CD1c-positive myeloid dendritic cell (primary cell): ENCODE measurements around the gene ZNF133.
"Not testable (repeated sequence)": the region's sequence is repeated elsewhere in the genome, so short reads cannot be mapped to it uniquely, and the experiment has no call there.

Experiments
- DNase-seq: peaks from one replicate; pipeline ENCODE4 v3.0.0-alpha.2; 2016; ENCODE audit errors: extremely low spot score

The ZNF133 gene

DNA sequence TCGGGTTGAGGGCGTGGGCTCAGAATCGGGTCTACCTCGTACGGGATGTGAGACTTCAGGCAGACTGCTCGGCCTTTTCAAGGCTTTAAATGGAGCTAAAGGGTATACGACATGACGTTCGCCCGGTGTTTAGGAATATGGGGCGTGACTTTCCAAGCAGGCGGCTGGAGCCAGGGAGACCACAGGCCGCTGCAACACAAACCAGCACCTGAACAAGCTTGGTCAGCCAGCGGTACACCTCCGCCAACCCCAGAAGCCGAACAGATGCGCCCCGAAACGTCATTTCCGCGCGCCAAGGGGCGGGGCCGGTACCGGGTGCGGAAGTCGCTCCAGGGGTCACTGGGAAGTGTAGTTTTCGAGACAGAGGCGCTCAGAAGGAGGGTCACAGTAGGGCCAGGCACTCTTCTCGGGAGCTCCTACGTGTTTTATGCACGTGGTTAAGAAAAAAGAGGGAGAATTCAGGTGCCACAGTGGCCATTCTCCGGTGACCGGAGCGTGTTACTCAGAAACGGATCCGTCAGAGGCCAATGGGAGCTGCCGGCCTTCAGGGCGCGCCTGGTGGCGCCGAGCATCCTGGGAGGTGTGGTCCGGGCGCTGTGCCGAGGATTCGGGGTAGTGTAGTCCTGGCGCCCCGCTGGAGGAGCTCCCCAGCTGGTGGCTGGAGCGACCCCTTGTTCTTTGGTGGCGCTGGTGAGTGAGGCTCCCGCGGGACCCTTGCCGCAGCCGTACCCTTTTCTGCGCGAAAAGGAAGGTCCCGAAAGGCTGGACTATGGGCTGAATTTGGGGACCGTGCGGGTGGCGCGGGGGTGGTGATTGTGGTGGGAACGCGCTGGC is at the start of gene ZNF133:
ZNF133 (plus strand) TSS at position 613 of the 834 bp plus-strand sequence. CDS start 17,160 bp downstream, outside the sequence.
- peak; percentile 97 for DNase-seq

DNA sequence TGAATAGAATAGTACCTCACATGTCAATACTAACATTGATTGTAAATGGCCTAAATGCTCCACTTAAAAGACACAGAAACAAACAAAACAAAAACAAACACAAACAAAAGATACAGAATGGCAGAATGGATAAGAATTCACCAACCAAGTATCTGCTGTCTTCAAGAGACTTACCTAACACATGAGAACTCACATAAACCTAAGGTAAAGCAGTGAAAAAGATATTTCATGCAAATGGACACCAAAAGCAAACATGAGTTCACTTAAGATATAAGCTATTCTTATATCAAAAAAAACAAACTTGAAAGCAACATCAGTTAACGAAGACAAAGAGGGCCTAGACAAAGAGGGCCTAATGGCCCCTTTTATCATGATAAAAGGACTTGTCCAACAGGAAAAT is 47.3 kb upstream of the ZNF133 start:
- no peak for DNase-seq

DNA sequence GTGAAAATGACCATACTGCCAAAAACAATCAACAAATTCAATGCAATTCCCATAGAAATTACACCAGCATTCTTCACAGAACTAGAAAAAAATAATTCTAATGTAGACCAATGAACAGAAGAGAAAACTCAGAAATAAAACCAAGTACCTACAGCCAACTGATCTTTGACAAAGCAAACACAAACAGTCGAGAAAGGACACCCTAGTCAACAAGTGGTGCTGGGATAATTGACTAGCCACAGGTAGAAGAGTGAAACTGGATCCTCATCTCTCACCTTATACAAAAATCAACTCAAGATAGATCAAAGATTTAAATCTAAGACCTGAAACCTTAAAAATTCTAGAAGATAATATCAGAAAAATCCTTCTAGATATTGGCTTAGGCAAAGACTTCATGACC is 44.5 kb upstream of the ZNF133 start:
- DNase-seq, result no peak

DNA sequence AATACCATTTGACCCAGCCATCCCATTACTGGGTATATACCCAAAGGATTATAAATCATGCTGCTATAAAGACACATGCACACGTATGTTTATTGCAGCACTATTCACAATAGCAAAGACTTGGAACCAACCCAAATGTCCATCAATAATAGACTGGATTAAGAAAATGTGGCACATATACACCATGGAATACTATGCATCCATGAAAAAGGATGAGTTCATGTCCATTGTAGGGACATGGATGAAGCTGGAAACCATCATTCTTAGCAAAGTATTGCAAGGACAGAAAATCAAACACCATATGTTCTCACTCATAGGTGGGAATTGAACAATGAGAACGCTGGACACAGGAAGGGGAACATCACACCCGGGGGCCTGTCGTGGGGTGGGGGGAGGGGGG is 39.8 kb upstream of the ZNF133 start:
- not testable (repeated sequence) for DNase-seq

DNA sequence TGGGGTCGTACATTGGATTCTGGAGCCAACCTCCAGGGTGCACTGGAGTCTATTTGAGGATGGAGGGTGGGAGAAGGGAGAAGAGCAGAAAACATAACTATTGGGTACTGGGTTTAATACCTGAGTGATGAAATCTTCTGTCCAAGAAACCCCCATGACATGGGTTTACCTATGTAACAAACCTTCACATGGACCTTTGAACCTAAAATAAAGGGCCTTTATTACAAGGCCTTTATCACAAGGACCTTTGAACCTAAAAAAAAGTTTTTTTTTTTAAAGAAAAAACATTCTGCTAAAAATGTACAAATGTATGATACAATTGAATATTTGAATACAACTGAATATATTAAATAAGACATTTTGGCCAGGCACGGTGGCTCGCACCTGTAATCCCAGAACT is 38.1 kb upstream of the ZNF133 start:
- DNase-seq, result no peak

DNA sequence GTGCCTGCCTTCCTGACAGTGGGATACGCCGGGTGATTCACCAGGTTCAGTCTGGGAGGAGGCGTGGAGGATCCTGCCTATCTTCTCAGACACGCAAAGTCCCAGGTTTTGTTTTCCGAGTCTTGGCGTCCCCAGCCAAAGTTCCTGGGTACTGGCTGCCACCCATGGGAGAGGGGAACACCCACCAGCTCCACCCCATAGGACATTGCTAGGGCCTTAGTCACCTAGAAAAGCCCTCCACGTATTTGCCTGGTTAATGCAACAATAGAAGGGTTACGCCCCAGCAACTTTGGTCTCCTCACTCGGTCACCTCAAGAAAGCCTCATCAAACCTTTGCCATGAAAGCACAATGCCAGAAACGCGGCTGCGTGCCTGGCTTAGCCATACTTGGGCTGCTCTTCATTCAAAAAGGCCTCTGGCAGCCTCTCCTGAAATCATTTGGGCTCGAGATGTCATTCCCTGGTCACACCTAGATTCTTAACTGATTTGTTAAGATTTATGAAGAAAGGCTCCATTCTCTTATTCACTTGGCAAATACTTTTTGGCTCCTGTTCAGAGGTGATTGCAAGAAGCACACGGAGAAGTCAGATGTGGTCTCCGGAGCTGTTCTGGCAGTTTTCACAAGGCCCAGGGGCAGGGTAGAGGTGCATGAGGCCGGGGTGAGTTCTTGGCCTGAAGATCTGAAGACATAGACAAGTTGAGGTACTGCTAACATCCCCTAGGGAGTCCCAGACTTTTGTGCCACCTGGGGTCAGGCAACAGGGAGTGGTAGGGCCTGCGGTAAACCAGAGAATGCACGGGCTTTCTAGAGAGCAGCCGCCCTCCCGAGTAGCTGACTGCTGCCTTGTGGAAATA is 35.5 kb upstream of the ZNF133 start:
- no peak for DNase-seq

DNA sequence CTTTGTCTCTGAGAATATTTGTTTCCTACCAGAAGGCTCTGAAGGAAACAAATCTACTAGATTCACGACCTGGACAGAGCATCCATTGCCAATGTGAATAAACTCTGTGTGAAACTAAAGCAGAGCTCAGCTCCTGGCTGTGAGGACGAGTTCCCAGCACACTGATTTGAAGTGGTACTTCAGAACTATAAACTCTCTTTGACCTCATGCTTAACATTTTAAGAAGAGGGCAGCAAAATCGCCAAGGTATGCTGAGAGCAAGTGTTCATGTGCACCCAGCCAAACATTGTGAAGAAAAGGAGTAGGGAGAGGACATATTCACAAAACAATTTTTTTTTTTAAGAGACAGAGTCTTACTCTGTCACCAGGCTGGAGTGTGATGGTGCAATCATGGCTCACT is 33.7 kb upstream of the ZNF133 start:
- no peak for DNase-seq

DNA sequence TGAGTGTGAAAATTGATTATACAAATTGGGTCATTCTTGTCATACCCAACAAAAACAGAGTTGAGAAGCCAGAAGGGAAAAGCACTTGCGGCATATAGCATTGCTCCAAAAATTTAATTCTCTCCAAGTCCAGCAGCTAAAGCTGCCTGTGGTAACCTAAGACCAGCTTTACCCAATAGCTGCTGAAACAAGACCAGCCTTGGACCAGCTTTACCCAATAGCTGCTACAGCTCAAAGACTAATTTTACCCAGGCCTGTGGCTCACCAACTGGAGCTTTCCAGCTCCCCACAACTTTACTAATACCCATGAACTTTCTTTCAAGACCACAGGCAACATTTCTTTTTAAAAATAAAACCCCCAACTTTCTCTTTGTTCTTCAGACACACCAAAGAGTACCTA is 32.8 kb upstream of the ZNF133 start:
- DNase-seq, result no peak

DNA sequence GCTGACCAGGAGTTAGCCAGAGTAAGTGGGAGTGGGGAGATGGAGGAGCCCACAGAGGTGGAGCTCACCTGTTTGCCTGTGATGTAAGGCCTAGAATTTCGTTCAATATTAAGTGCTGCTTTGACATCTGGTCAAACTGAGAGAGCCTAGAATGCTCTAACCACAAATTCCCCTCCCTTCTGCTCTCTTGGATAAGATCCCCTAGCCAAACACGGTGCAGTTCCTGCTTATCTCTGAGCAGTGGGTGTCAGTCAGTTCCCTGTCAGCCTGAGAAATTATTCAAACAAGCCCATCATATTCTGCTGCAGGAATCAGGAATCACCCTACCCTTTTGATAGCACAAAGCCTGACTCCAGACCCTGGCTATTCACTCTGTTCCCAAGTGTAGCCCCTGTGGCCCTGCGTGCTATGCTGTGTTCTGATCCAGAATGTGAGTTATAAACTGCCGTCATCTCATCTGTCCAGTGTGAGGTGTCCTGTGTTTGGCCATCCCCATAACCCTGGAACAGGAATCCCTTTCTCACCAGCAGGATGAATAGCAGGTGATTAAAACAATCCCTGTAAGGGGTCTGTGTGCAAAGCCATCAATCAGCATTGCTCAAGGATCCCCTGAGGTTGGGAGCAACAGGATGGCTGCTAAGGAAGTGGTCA is 31.8 kb upstream of the ZNF133 start:
- DNase-seq, result no peak

DNA sequence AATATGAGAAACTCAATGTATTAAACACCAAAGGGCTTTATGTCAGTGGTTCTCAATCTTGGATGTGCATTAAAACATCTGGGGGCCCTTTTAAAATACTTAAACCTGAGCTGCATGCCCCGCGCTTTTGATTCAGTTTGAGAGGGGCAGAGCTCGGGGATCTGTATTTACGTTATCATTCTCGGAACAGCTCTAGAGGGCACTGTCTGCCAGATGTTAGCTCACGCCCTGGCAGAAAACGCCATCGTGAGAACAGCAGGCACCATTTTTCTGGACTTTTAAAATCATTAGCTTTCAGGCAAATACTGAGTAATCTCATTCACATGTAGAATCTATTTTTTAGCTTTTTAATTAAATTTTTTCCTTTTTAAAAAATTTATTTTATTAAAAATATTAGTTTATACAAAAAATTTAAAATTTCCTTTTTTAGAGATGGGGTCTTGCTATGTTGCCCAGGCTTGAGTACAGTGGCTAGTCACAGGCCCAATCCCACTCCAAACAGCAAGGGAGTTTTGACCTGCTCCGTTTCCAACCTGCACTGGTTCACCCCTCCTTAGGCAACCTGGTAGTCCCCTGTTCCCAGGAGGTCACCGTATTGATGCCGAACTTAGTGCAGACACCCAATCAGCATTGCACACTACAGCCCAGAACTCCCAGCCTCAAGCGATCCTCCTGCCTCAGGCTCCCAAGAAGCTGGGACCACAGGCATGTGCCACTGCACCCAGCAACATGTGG is 30.0 kb upstream of the ZNF133 start:
- DNase-seq, result no peak

DNA sequence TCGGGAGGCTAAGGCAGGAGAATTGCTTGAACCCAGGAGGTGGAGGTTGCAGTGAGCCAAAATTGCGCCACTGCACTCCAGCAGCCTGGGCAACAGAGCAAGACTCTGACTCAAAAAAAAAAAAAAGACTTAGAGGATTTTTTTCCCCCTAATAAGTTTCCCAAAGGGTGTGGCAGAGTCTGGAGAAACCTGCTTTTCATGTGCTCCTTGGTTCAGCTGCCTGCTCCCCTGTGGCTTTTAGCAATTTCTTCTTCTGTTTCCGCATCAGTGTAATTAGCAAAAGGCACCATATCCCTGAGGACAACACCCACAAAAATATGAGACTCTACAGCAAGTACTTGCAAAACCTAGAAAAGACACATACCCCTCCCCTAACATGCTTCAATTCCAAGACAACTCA is 28.6 kb upstream of the ZNF133 start:
- no peak for DNase-seq

DNA sequence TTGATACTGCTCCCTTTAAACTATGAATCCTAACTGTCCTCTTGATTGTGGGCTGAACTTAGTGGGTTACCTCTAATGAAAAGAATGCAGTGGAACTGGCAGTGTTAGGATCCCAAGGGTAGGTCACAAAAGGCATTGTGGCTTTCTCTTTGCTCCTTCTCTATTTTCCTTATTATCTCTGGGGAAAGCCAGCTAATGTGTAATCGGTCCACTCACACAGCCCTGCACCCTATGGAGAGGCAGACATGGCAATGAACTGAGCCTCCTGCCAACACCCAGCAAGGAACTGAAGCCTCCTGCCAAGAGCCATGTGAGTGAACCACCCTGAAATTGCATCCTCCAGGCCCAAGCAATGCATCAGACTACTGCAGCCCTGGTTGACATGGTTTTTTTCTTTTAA is 24.6 kb upstream of the ZNF133 start:
- DNase-seq, result no peak

DNA sequence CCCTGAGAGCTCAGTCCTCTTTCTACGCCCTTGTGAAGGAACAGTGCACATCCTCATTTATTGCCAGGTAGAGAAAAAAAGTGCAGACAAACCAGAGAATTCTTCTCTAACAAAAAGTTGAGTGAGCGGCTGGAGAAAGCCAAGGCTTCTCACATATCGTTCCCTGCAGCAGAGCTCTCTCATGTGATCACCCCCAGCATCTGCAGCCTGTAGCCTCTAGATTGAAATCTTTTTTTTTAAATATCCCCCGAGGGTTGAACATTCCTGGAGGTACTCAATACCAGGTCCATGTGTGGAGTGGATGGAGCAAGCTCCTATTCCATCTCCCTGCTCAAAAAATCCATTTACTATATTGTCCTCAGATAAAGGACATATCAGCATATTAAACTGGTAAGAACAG is 22.9 kb upstream of the ZNF133 start:
- no peak for DNase-seq

DNA sequence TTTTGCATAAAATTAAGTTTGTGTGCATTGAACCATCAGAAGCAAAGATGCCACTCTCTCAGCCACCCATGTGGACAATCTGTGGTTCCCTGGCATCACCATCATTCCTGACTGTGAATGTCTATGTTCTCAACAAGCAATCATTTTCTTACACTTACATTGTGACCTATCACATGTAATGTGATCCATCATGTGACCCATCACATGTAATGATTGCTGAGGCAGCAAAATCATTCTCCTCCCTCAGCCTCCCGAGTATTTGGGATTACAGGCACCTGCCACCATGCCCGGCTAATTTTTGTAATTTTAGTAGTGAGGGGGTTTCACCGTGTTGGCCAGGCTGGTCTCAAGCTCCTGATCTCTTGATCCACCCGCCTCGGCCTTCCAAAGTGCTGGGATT is 22.0 kb upstream of the ZNF133 start:
- DNase-seq, result no peak

DNA sequence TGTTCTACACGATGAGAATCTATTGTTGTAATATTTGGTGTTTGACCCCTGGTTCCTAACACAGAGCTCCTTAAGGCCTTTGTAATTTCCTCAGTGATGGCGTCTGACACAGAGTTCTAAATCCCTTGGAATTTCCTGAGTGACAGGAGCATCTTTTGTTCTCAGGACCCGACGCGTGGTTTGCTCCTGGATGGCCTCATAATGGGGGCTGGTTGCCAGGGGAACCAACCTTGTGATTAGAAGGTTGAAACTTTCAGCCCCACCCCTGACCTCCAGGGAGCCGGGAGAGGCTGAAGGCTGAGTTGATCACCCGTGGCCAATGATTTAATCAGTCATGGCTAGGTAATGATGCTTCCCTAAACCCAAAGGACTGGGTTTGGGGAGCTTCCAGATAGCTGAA is 20.5 kb upstream of the ZNF133 start:
- no peak for DNase-seq

DNA sequence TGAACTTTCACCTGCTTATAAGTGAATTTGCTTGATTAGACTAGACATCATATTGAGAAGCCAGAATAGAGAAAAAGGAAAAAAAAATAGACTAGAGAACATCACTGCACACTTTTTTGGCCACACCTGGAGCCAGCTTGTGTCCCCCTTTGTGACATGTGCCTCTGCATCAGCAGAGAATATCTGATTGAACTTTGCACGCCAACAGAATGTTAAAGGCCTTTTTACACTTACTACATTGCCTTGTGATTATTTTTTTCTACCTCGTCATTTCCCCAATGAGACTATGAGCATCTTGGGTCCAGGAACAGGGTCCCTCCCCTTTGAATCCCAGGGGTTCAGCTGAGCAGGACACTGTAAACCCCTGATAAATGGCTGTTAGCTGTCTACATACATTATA is 17.2 kb upstream of the ZNF133 start:
- no peak for DNase-seq

DNA sequence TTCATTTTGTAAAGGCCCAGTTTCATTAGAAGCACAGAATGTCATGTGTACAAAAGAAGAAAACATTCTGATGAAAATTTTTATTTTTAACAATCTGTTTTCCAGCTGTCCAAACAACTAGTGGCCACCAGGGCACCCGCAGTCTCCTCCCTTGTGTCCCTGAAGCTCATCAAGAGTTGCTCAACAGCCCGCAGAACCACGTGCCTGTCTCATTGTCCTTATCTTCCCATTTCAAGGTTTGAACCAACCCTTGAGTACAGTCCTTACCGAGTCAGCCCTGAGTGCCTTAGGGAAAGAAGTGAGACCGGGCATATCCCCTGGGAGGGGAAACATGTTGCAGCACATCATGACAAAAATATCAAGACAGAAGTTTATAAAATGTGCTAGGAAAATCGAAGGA is 15.9 kb upstream of the ZNF133 start:
- no peak for DNase-seq

DNA sequence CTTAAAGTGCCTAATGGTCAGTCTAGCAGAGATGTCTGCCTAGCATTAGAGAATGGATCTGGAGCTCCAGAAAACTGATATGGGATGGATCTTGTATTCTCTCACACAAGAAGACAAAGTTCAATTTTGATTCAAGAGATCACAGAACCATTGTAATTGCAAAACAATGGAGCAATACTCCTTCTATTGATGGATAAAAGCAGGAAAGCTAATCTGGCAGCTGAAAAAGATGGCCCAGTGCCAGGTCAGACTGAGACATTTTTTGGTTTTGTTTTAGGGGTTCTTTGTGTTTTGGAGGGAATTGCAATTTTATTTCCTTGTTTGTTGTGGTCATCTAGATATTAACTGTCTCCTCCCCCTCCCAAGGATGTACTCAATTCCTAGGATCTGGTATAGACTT is 14.6 kb upstream of the ZNF133 start:
- DNase-seq, result no peak

DNA sequence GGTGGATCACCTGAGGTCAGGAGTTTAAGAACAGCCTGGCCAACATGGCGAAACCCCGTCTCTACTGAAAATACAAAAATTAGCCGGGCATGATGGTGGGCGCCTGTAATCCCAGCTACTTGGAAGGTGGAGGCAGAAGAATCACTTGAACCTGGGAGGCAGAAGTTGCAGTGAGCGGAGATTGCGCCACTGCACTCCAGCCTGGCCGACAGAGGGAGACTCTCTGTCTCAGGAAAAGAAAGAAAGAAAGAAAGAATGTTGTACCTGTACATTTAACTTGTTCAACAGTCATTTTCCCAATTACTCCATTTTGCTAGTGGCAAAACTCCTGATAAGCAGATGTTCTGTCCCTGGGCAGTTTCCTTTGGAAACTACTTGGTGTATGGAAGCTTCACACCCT is 12.4 kb upstream of the ZNF133 start:
- DNase-seq, result not testable (repeated sequence)

DNA sequence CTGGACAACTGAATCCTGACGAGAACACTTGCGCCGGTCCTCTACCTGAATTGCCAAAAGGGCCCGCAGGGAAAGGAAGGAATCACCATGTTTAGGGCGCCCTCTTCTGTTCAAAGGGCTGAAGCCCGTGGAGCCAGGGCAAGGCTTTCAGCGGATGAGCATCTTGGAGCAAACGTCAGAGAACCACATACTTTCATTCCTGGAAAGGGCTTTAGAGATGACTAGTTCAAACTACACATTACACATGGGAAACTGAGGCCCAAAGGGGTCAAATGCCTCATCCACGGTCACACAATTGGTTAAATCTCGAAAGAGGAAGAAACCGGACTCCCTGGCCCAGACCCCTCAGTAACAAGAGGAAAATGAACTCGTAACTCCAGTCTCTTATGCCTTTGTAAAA is 11.5 kb upstream of the ZNF133 start:
- DNase-seq, result peak; percentile 65

DNA sequence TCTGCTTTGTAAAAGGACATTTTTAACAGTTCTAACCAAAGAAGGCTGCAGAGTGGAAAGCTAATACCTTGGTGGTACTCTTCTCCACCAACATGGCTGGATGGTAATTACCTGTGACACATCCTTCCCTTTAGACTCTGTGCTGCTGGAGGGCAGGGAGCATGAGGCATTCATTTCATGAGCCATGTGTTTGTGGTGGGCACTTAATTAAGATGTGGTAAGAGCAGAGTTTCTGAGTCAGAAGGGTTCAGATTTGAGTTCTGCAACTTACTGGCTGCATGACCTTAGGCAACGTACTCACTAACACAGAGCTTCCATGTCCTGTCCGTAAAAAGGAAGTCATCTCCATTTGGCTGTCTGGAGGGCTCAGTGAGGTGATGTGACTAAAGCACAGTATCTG is 9.1 kb upstream of the ZNF133 start:
- peak; percentile 15 for DNase-seq
